ENCODE results near the gene USP16.
"Not testable (repeated sequence)": the region's sequence is repeated elsewhere in the genome, so short reads cannot be mapped to it uniquely, and the experiment has no call there.

DNA sequence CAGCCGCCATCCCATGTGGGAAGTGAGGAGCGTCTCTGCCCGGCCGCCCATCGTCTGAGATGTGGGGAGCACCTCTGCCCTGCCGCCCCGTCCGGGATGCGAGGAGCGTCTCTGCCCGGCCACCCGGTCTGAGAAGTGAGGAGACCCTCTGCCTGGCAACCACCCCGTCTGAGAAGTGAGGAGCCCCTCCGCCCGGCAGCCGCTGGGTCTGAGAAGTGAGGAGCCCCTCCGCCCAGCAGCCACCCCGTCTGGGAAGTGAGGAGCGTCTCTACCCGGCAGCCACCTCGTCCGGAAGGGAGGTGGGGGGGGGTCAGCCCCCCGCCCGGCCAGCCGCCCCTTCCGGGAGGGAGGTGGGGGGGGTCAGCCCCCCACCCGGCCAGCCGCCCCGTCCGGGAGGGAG lies 13.2 kb upstream of the USP16 start:
- TF ChIP-seq POLR2A, POLR2AphosphoS5 (IDR thresholded peaks at IDR 0.05): not testable (repeated sequence)
- TF ChIP-seq, protein P1, sequence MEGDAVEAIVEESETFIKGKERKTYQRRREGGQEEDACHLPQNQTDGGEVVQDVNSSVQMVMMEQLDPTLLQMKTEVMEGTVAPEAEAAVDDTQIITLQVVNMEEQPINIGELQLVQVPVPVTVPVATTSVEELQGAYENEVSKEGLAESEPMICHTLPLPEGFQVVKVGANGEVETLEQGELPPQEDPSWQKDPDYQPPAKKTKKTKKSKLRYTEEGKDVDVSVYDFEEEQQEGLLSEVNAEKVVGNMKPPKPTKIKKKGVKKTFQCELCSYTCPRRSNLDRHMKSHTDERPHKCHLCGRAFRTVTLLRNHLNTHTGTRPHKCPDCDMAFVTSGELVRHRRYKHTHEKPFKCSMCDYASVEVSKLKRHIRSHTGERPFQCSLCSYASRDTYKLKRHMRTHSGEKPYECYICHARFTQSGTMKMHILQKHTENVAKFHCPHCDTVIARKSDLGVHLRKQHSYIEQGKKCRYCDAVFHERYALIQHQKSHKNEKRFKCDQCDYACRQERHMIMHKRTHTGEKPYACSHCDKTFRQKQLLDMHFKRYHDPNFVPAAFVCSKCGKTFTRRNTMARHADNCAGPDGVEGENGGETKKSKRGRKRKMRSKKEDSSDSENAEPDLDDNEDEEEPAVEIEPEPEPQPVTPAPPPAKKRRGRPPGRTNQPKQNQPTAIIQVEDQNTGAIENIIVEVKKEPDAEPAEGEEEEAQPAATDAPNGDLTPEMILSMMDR (IDR thresholded peaks at IDR 0.05): not testable (repeated sequence)

All from prostate gland (tissue), 2 donors.